H54 (cell line): ENCODE data around the gene PCYT2.
A peak's percentile ranks its signal among the peaks of the same experiment; 100 is the strongest.
"Not testable (repeated sequence)": the region's sequence is repeated elsewhere in the genome, so short reads cannot be mapped to it uniquely, and the experiment has no call there.

ENCODE experiments used
- DNase-seq: peaks from one replicate; pipeline ENCODE4 v3.0.0; 2011; ENCODE audit warnings: low spot score, mixed read lengths; ENCODE audit not compliant: insufficient read length
- FAIRE-seq: peaks from 3 replicates; lab custom pipeline; 2011; peaks lifted over from hg19 to GRCh38; lab: Jason Lieb, UNC
- POLR2A ChIP-seq: IDR thresholded peaks from 2 replicates; pipeline ENCODE4 v1.6.1; 2011; ENCODE audit warnings: low read depth, mild to moderate bottlenecking, low read length

PCYT2 gene

DNA sequence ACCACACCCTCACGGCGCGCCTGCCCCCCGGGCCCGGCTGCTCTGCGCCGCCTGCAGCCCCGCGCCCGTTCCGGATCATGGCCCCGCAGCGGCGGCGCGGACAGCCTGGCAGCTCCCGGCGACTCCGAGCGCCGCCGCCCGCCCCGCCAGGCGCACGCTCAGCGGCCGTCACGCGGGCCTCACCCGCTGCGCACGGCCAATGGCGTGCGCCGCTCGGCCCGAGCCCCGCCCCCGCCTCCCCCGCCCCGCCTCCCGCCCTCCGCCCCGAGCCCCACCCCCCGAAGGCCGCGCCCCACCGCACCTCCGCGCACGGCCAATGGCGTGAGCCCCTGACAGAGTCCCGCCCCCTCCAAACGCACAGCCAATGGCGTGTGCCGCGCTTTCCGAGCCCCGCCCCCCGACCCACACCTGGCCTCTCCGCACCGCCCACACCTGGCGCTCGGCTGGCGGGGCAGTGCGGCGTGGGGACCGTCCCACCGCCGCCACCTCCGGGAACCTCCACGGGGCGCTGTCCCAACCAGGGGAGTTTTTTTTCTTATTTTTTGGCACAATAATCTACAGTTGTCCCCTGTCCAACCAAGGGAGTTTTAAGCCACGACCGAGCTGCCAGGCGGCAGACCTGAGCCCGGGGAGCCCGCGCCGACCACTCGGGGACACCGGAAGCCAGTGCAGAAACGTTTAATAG, at the start of gene PCYT2:
TSS of gene PCYT2 (minus strand) at position 123 of the 685 bp plus-strand sequence. CDS start at position 79, 44 bp downstream.
- peak; percentile 73; the same call in 1 of the 2 replicates for TF ChIP-seq POLR2A
- FAIRE-seq (no peak), DNase-seq (peak; percentile 94)

DNA sequence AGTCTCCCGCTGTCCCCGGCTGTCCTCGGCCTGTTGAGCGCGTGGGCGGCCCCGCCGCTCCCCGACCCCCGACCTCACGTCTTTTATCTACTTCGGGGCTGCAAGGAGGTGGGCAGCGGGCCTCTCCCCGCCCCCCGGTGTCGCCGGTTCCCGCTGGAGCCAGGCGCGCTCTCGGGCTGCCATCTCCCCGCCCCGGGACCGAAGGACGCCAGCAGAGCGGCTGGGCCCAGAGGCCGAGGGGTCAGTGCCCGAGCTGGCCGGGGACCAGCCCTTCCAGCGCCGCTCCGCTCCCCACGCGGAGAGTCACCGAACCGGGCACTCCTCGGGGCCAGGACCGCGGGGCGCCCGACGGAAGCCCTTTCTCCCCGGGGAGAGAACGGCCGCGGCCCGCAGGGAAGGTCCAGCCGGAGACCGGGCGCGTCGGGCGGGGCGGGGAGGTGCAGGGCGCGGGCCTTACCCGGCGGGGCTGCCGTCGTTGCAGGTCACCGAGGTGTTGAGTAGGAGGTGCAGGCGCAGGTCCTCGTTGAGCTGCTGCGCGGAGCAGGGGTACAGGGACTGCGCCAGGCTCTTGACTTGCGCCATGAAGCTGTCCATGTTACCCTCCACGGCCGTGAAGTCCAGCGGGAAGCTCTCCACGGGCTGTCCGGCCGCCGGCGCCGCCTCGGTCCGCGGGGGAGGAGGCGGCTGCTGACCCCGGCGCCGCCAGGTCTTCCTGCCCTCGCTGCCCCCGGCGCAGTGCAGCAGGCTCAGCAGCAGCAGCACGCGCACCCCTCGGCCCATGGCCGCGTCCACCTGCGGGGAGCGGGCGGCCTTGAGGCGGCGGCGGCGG, 49.1 kb upstream of the PCYT2 start:
- no peak for FAIRE-seq
- DNase-seq: no peak
- TF ChIP-seq POLR2A: no peak

DNA sequence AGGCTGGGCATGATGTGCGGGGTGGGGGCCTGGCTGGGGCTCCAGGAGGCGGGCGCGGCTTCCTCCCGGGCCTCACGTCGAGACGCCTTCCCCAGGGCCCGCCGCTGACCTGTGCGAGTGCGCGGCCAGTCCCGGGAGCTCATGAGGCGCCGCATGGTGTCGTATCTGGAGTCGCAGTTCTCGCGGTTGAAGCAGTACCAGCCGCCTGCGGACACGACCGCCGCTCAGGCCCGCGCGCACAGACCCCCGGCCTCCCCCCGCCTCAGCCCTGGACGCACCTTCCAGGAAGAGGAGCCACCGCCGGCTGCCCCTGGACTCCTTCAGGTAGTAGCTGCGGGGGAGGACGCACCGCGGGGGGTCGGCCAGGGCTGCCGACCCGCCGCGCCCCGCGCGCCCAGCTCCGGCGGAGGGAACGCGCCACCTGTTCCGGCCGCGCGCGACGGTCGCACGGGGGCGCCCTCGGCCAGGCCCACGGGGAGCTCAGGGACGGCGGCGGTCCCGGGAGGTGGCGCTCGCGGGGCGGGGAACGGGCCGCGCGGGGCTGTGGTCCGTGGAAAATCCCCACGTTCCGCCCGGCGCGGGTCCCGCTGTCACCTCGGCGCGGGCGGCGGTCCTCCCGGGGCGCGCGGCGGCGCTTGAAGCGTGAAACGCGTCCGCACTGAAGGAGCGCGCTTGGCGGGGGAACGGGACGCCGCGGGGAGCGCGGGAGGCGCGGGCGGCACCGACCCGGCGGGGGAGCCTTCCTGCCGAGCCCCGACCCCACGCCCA, 48.3 kb upstream of the PCYT2 start:
- FAIRE-seq: no peak
- DNase-seq: peak; percentile 66
- TF ChIP-seq POLR2A: no peak

DNA sequence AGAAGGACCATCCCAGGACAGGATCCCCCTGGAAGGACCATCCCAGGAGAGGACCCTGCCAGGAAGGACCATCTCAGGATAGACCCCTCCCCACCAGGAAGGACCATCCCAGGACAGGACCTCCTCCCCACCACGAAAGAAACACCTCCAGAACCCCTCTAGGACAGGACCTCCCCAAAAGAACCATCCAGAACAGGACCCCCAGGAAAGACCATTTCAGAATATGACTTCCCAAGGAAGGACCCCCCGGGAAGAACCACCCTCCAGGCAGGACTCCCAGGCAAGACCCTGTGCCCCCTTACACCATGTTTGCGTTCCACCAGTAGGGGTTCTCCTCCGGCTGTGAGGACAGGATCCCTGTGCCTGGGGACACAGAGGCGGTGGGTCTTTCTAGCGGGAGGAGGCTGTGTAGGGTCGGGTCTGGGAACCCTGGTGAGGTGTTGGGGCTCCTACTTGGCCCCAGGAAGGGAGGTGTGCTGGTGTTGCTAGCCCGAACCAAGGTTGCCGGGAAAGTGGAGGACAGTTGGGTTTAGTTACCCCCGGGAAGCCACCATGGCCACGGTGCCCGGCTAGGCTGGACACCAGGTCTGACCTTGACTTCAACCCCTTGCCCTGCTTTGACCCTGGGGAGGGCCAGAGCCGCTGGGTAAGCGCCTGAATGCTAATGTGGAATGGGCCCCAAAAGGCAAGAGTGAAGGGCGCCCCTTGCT, 47.6 kb upstream of the PCYT2 start:
- DNase-seq (no peak), FAIRE-seq (no peak)
- TF ChIP-seq POLR2A: no peak

DNA sequence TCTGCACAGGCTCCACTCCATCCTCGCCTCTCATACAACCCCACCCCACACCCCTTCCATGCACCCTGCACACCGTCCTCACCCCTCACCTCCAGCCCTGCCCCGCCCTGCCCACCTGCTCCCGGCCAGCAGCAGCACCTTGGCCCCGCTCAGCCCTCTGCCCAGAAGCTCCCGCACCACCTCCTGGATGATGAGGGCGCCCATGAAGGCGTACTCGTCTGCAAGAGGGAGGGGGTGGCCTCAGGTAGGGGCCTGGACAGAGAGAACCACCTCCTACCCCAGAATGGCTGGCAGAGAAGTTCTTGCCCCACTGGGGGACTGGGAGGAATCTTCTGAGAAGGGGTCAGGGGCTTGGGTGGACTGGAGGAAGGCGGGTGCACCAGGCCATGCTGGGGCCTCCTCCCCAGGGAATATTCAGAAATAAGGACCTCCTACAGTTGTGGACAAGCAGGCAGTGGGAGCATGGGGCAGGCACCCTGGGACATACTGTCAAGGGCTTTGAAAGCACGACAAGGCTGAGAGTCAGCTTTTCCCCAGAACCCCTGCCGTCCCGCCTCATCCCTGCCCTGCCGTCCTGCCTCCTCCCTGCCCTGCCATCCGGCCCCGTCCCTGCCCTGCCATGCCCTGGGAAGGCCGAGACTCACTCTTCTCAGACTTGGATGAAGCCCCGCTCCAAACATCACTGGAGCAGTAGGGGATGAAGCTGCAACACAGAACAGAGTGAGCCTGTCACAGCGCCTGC, 46.7 kb upstream of the PCYT2 start:
- DNase-seq (no peak), FAIRE-seq (no peak)
- no peak for TF ChIP-seq POLR2A

DNA sequence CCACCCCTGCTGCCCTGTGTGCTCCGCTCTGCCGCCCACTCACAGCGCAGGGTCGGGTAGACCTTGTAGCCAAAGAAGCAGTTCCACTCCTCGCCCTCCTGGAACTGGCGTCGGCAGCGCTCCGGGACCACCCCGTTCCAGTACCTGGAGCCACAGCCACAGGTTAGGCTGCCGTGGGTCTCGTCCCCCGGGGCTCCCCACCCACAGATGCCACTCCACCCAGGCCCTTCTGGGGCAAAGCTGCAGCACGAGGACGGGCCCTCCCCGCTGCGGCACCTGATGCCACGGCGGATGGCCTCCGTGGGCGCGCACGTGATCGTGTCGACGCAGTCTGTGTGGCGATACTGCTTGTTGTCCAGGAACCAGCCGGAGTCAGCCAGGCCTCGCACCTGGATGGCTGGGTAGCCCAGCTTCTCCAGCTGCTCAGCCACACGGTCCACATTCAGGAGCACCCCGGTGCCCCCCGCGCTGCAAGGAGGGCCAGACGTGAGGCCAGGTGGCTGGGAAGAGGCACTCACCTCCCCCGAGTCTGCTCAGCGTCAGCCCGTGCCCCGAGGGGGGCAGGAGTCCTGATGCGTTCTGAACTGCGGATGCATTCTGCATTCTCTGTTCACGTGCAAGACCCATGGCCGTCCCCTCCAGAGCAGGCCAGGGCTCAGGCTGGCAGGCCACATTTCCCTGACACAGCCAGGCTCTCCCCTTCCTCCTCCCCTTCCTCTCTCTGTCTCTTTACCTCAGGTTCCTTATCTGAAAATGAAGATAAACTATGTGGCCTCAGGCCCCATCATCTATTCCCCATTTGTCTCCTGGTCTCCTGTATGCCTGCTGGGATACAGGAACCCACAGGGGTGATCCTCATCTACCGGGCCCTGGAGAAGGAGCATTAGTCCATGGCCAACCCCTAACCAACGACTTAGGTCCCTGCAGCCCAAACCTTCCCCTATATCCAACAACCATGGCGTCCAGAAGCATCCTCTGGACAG, 45.7 kb upstream of the PCYT2 start:
- no peak for TF ChIP-seq POLR2A
- DNase-seq: no peak
- no peak for FAIRE-seq

DNA sequence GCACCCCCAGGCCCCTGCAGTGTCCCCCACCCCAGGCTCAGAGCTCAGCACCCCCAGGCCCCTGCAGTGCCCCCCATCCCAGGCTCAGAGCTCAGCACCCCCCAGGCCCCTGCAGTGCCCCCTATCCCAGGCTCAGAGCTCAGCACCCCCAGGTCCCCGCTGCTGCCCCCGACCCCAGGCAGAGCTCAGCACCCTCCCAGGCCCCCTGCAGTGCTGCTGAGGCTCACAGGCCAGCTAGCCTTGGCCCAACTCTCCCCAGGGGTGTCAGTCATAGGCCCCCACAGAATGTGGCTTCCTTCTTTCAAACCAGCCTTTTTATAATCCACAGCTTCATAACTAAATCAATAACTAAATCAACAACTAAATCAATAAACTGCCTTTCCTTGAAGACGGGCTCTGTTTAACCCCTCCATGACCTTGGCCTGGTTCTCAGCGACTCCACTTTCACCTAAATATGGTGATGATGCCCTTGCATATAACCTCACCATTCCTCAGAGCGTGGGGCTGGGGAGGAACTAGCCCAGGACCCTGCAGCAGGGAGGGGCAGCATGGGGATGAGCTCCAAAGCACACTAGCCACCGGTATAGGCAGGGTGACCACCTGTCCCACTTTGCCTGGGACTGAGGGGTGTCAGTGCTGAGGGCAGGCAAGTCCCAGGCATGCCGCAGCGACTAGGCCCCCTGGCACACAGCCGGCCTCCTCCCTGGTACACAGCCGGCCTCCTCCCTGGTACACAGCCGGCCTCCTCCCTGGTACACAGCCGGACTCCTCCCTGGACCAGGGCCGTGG, 44.8 kb upstream of the PCYT2 start:
- no peak for TF ChIP-seq POLR2A
- FAIRE-seq (no peak), DNase-seq (no peak)

DNA sequence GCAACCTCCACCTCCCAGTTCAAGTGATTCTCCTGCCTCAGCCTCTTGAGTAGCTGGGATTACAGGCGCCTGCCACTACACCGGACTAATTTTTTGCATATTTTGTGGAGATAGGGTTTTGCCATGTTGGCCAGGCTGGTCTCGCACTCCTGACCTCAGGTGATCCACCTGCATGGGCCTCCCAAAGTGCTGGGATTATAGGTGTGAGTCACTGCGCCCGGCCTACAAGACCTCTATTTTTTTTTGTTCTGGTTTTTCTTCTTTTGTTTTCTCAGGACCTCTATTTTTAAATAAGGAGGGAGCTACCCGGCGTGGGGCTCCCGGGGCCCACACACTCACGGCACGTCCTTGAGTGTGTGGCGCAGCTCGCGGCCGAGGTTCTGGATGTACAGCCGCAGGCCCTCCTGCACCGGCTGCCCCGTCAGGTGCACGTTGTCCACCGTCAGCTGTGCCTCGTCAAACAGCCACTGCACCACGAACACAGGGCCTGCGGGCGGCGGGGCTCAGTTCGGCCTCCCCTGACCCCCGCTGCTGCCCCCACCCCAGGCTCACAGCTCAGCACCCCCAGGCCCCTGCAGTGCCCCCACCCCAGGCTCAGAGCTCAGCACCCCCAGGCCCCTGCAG, 44.0 kb upstream of the PCYT2 start:
- no peak for TF ChIP-seq POLR2A
- FAIRE-seq (no peak), DNase-seq (no peak)

DNA sequence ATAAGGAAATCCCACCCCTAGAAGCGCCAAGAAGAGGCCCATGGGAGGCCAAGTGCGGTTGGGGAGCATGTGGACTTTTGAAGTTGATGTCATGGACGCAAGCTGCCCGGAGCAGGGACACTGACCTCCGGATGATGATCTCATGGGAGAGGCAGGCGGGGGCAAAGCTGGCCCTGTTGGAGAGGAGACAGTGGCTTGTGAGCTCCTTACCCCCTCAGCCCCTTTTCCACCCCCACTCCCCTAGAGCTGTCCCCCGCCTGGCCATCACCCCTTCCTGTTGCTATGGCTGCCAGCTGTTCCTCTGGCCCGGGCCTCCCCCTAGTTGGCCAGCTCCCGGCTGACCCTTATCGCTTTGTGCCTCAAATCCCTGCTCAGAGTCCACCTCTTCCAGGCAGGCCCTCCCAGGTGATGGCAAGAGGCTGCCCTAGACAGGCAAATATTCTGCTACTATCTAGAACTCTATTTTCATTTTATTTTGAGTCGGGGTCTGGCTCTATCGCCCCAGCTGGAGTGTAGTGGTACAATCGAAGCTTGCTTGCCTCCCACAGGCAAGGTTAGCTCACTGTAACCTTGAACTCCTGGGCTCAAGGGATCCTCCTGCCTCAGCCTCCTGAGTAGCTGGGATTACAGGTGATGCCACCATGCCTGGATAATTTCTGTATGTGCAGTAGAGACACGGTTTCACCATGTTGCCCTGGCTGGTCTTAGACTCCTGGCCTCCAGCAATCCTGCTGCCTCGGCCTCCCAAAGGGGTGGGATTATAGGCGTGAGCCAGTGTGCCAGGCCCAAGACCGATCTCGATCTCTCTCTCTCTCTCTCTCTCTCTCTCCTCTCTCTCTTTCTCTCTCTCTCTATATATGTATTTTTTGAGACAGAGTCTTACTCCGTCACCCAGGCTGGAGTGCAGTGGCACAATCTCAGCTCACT, 43.2 kb upstream of the PCYT2 start:
- FAIRE-seq: no peak
- no peak for TF ChIP-seq POLR2A
- no peak for DNase-seq

DNA sequence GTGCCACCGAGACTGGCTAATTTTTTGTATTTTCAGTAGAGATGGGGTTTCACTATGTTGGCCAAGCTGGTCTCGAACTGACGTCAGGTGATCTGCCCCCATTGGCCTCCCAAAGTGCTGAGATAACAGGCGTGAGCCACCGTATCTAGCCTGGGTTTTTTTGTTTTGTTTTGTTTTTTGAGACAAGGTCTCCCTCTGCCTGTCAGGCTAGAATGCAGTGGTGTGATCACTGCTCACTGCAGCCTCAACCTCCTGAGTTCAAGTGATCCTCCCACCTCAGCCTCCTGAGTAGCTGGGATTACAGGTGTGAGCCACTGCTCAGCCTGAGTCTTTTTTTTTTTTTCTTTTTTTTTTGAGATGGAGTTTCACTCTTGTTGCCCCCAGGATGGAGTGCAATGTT, 42.2 kb upstream of the PCYT2 start:
- not testable (repeated sequence) for FAIRE-seq, DNase-seq
